Measurements from ENCODE around the gene TRABD.

GRCh38 chr22:50173983-50174355, 11.7 kb upstream of the TRABD start:
- TF ChIP-seq CTCF (IDR thresholded peaks at IDR 0.05) (no peak), POLR2A (IDR thresholded peaks at IDR 0.05) (no peak)
